Right cardiac atrium (tissue), 5 donors: ENCODE results near the gene PNCK. TPM values are rescaled to one million over a fixed set of nuclear protein-coding genes. Genes with fewer than 3 reads are reported as not detected.

Experiments
- ATAC-seq, 2 donors: fragments of 200-7000 bp; cut with Tn5 transposase; one replicate each; pipeline versions ENCODE4 v1.8.0 to v1.9.1; 2020; ENCODE audit warnings: moderate library complexity in 2 of 2, mild to moderate bottlenecking in 1 of 2
- DNase-seq, 3 donors: peaks; one replicate each; pipeline ENCODE4 v3.0.0-alpha.2; 2020
- H3K27ac ChIP-seq: one replicate; pipeline ENCODE4 v1.5.1; 2013; ENCODE audit warnings: mild to moderate bottlenecking, low read length, control low read depth, moderate library complexity
- H3K27me3 ChIP-seq: one replicate; pipeline ENCODE4 v1.6.1; 2013; ENCODE audit not compliant: control insufficient read depth, insufficient read depth
- H3K4me1 ChIP-seq: one replicate; pipeline ENCODE4 v1.6.1; 2013; ENCODE audit warnings: low read length; ENCODE audit not compliant: control insufficient read depth, insufficient read depth
- H3K4me3 ChIP-seq: one replicate; pipeline ENCODE4 v1.5.1; 2013; ENCODE audit warnings: low read length, control low read depth
- H3K9me3 ChIP-seq: one replicate; pipeline ENCODE4 v1.6.1; 2013; ENCODE audit warnings: low read length; ENCODE audit not compliant: control insufficient read depth
- WGBS: extraction: QIAGEN DNeasy Blood & Tissue Kit; methylation state at CpG from one replicate; pipeline ENCODE4 v1.1.7; 2013; 5-methylcytosine and 5-hydroxymethylcytosine counted together
- intact Hi-C, 4 donors: fragments of 100-400 bp; cut with DNase I; formaldehyde crosslinking; loops; one replicate each; pipeline versions ENCODE4 v1.11.0 to v1.14.0; 2022 to 2023
- polyA plus RNA-seq: library from polyadenylated mRNA; stranded (reverse); fragments of 200-250 nt; gene quantifications from one replicate; pipeline ENCODE4 v1.2.3, GENCODE V29; 2013
- total RNA-seq, 4 donors: library from RNA; stranded (reverse); fragmentation: NEBNext Ultra II Directional; extraction: Animal tissue kit (Norgen Biotek cat#: 25700); gene quantifications; one replicate each; pipeline ENCODE4 v1.2.1, GENCODE V29; 2021
- donor health status: healthy with polysubstance abuse.
- donor health status: DM: no; HTN: yes; CAD: no.
- donor health status: DM: no; HTN: no; CAD: no.
- donor health status: DM: no; HTN: yes; CAD: no; lungs with severe emphysema.
- donor health status: DM: yes; HTN: yes; CAD: no.

PNCK gene
- total and polyA plus RNA-seq, 5 donors = 7.8 to 12.4 (median 10.0) TPM

DNA sequence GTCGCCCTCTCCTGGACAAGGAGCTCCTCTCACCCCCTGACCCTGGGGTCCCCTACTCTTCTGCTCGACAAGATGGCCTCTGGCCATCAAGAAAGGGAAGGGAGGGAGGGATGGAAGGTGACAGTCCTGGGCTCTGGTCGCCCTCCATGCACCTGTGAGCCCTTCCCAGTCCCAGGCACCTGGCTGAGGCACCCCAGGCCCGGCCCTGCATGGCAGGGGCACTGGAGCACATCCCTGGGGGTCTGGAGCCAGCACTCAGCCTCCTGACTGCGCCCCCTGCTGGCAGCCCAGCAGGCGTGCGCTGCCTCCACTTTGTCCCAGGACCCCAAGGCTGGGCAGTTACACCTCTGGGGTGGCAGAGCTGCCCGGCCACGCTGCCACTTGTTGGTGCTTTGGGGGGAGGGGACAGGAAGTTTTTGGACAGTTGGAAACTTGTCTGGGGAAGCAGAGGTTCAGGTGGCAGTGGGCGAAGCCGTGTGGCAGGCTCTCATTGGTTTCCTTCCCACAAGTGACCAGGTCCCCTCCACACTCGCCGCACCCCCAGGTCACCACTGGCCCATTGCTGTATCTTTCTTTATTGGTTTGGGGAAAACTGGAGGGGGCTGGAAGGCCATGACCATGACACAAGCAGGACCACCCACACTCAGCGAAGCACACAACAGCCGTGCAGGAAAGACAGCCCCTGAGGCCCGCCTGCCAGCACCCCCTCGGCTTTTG, 4.3 kb downstream of the PNCK start:
- no peak overlapping the region for H3K27ac ChIP-seq

DNA sequence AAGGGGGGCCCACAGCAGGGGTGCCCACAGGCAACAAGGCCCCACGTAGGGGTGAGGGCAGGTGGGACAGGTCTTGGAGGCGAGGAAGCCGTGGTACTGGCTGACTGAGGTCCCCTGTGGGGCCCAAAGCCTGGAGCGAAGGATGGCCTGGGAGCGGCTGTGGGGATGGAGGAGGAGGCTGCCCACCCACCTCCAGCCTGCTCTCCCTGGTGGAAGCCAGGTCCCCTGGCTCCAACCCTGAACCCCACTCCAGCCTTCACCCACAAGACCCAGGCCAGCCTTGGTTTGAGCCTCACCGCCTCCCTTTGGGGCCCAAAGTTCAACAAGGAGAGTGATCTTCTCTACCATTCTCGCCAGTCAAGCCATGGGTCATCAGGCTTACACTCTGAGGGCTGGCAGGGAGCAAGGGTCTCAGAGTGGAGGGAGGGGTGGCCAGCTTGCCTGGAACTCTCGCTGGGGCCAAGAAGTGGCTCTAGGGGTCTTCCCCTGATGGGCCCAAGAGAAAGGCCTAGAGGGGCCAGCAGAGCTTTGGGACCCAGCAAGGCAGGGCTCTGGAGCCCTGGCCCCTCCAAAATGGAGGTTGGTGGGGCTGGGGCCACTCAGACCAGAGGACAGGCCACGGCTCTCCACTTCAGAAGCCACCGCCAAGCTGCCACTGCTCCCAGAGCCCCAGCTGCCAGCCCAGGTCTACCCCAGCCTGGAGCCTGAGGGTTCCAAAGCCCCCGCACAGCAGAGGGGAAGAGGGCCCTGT, 5.0 kb downstream of the PNCK start:
- peak in 1 of 3 donors; percentile 56 for DNase-seq
- H3K9me3 ChIP-seq = no peaks in the 10 kb centered on the region
- no peak for ATAC-seq
- H3K4me1 ChIP-seq = no peaks in the 10 kb centered on the region
- WGBS = 89% methylated on average over 11 of the region's 11 CpGs
- intact Hi-C loops = loop anchor here (5.0 to 10.0 kb wide), 4 partner anchors 54 to 124 kb away; no protein-coding TSS in a partner anchor
- no peaks in the 10 kb centered on the region for H3K27me3 ChIP-seq
- no peak overlapping the region for H3K27ac ChIP-seq
- H3K4me3 ChIP-seq = no peak overlapping the region

More for the DNA sequence above, 4.3 kb downstream of the PNCK start:
- H3K4me3 ChIP-seq = no peak overlapping the region
- WGBS = 57% methylated on average over 17 of the region's 17 CpGs
- ATAC-seq = peak in 1 of 2 donors; percentile 33
- DNase-seq = peak in 1 of 3 donors; percentile 76
- H3K4me1 ChIP-seq = no peaks in the 10 kb centered on the region
- no peaks in the 10 kb centered on the region for H3K27me3 ChIP-seq
- intact Hi-C loops = loop anchor here (5.0 to 10.0 kb wide), 4 partner anchors 55 to 125 kb away; no protein-coding TSS in a partner anchor
- no peaks in the 10 kb centered on the region for H3K9me3 ChIP-seq

DNA sequence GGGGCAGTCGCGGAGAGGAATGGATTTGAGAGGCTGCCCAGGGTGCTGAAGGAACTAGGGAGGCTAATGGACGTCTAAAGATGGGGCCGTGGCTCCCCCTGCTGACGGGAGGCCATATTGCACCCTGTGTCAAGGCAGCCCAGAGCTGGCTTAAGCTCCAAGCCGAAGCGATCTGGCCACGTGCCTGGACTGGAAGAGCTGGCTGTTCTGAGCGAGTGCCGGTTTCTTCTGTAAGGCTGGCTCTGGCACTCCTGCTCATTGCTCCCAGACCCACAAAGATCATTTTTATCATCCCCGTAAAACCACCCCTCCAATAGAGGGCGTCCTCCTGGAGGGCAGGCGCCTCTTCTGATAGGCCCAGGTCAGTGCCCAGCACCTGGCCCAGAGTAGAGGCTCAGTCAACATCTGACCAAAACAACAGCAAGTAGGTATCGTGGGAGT, 5.6 kb downstream of the PNCK start:
- intact Hi-C loops = loop anchor here (5.0 to 10.0 kb wide), 4 partner anchors 53 to 123 kb away; no protein-coding TSS in a partner anchor
- DNase-seq = peak; percentile 86 to 96 (median 95)
- Histone ChIP-seq H3K27ac (no peak overlapping the region), H3K4me3 (no peak overlapping the region), H3K27me3 (no peaks in the 10 kb centered on the region), H3K9me3 (no peaks in the 10 kb centered on the region), H3K4me1 (no peaks in the 10 kb centered on the region)
- WGBS = 19% methylated on average over 14 of the region's 14 CpGs
- peak; percentile 83 for ATAC-seq

DNA sequence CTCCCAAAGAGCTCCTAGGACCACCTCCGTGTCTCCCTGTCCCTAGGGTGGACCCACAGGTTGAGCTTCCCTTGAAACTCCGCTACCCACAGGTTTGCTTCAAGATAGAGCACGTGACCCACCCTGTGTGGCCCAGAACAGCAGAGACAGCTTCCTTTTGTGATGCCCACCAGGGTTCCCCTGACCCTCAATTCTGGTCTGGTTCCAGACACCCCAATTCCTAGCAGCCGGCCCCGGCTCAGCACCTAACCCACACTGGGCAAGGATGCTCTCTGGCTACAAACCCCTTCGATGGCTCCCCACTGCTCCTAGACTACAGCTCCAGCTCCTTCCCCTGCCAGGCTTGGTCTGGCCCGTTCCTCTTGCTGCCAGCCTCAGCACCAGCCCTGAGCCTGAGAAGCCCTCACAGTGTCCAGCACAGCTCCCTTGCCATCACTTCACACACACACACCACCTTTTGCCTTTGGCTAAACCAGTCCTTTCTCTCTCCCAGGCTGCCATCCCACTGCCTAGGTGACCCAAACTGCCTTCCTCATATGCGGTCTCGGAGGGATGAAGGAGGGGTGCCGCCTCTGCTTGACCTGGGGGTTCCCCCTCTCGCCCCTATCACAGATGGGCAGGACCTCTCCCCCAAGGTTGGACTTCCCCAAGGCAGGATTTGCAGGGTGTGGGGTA, 6.2 kb downstream of the PNCK start:
- Histone ChIP-seq H3K4me3 (no peak overlapping the region), H3K4me1 (no peaks in the 10 kb centered on the region), H3K27me3 (no peaks in the 10 kb centered on the region), H3K9me3 (no peaks in the 10 kb centered on the region), H3K27ac (no peak overlapping the region)
- DNase-seq = no peak
- intact Hi-C loops = loop anchor here (5.0 to 10.0 kb wide), 4 partner anchors 53 to 123 kb away; no protein-coding TSS in a partner anchor
- 61% methylated on average over 11 of the region's 11 CpGs for WGBS
- ATAC-seq = peak in 1 of 2 donors; percentile 15

DNA sequence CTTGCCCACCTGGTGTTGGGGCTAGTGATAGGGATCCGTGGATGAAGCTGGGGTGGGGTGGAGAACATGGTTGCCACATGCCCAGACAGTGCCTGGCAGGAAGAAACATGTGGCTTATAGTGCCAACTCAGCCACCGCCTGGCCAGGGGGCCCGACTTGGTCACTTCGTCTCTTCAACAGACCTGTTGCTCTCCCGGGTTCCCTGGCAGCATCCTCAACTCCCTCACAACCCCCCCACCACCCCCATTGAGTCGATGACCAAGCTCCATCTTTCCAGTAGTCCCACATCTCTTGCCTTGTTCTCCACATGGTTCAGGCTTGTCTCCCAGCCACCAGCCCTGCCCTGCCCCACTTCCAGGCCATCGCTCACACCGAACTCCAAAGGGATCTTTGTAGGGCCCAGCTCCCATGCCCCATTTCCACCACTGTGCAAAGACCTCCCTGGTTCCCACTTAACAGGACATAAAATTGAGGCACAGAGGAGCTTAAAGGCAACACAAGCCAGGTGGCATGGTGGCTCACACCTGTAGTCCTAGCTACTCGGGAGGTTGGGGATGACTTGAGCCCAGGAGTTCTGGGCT, 7.8 kb downstream of the PNCK start:
- no peak for ATAC-seq
- 73% methylated on average over 9 of the region's 9 CpGs for whole genome bisulfite sequencing
- H3K27me3 ChIP-seq = no peaks in the 10 kb centered on the region
- H3K27ac ChIP-seq = no peak overlapping the region
- no peaks in the 10 kb centered on the region for H3K4me1 ChIP-seq
- H3K9me3 ChIP-seq = no peaks in the 10 kb centered on the region
- no peak overlapping the region for H3K4me3 ChIP-seq
- DNase-seq = no peak
- intact Hi-C loops = loop anchor here (5.0 to 10.0 kb wide), 4 partner anchors 51 to 121 kb away; no protein-coding TSS in a partner anchor

DNA sequence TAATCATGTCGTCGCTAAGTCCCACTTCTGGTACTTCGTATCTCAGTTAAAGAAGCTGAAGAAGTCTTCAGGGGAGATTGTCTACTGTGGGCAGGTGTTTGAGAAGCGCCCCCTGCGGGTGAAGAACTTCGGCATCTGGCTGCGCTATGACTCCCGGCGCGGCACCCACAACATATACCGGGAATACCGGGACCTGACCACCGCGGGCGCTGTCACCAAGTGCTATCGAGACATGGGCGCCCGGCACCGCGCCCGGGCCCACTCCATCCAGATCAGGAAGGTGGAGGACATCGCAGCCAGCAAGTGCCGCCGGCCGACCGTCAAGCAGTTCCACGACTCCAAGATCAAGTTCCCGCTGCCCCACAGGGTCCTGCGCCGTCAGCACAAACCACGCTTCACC, 11.3 kb downstream of the PNCK start:
- Histone ChIP-seq H3K27ac (no peak overlapping the region), H3K4me1 (no peaks in the 10 kb centered on the region), H3K27me3 (no peaks in the 10 kb centered on the region), H3K9me3 (no peaks in the 10 kb centered on the region), H3K4me3 (no peak overlapping the region)
- DNase-seq = peak in 2 of 3 donors; percentile 76 to 83
- ATAC-seq = no peak
- intact Hi-C loops = loop anchor here in 3 of 4 donors (10.0 kb wide), 3 partner anchors 47 to 117 kb away; no protein-coding TSS in a partner anchor
- WGBS = 4% methylated on average over 31 of the region's 31 CpGs

DNA sequence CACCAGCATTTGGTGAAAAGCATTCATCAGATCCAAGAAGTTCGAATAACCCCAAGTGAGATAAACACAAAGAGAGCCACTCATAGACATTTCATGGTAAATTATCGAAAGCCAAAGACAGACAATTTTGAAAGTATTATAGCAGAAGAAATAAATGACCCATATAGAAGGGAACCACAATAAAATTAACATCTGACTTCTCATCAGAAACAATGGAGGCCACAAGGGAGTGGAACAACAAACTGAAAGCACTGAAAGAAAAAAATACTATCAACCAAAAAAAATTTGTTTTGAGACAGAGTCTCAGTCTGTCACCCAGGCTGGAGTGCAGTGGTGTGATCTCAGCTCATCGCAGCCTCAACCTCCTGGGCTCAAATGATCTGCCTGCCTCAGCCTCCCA, 14.3 kb downstream of the PNCK start:
- intact Hi-C loops = no loop called here
- WGBS = 88% methylated on average over 3 of the region's 3 CpGs
- no peak for ATAC-seq

DNA sequence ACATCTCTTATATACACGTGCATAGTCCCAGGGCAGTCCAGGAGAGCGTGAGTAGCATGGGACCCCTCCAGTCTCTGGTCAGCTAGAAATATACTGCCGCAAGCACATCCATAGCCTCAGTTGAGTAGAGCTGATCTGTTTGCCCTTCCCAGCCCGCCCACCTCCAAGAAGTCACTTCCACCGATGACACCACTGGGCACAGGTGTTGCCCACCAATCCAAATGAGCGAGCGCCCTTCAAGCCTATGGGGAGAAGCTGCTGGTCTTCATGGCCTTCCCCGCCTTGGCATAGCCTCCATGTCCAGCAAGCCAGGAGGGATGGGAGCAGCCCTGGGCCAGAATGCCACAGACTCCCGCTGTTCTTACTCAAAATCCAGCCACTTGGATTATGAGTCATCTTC, 16.5 kb downstream of the PNCK start:
- H3K27ac ChIP-seq = no peak overlapping the region
- 87% methylated on average over 9 of the region's 9 CpGs for WGBS
- H3K9me3 ChIP-seq = no peaks in the 10 kb centered on the region
- no peak overlapping the region for H3K4me3 ChIP-seq
- H3K4me1 ChIP-seq = no peaks in the 10 kb centered on the region
- intact Hi-C loops = no loop called here
- DNase-seq (no peak), ATAC-seq (no peak)
- H3K27me3 ChIP-seq = no peaks in the 10 kb centered on the region

More for the DNA sequence above, 14.3 kb downstream of the PNCK start:
- Histone ChIP-seq H3K27me3 (no peaks in the 10 kb centered on the region), H3K27ac (no peak overlapping the region), H3K4me3 (no peak overlapping the region), H3K9me3 (no peaks in the 10 kb centered on the region), H3K4me1 (no peaks in the 10 kb centered on the region)
- DNase-seq = no peak

DNA sequence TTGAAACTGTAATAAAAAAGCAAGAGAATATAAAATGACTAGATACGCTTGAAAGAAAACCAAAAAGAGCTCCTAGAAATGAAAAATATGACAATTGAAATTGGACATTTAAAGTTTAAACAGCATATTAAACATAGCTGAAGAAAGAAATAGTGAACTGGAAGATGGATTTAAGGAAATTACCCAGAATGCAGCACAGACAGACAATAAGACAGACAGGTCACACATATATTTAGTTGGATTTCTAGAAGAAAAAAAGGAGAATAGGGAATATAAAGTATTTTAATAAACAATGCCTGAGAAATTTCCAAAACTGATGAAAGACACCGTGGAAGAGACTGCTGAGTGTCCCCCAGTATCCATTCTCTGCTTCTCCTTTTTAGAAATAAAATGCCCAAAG, 20.1 kb downstream of the PNCK start:
- Histone ChIP-seq H3K4me3 (no peak overlapping the region), H3K27me3 (no peaks in the 10 kb centered on the region), H3K4me1 (no peaks in the 10 kb centered on the region), H3K27ac (no peak overlapping the region), H3K9me3 (no peaks in the 10 kb centered on the region)
- 91% methylated on average over 2 of the region's 2 CpGs for WGBS
- intact Hi-C loops = no loop called here
- no peak for DNase-seq
- ATAC-seq = no peak

DNA sequence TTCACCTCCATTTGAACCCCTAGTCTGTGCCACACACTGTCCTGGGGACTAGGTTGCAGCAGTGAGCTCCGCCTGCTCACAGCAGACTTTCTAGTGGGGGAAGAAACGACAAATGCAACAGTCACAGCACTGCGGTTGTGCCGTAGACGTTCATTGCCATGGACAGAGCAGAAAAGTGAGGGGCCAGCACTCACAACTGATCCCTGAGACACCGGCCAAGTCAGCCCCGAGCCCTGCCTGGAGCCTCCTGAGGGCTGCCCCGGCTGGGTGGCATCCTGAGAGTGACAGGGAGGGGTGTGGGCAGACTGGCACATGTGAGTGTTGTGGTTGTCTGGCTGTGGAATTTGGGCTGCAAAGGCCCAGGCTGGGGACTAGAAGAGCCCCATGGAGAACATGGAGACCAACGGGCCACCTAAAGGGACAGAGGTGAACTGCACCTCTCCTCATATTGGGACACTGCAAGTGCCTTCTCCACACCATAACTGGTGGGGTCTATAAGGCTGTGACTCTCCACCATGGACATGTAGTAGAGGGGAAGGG, 22.0 kb downstream of the PNCK start:
- WGBS = 77% methylated on average over 9 of the region's 9 CpGs
- no peak overlapping the region for H3K27ac ChIP-seq
- DNase-seq = no peak
- no peak for ATAC-seq
- no peaks in the 10 kb centered on the region for H3K27me3 ChIP-seq
- H3K9me3 ChIP-seq = no peaks in the 10 kb centered on the region
- no peak overlapping the region for H3K4me3 ChIP-seq
- intact Hi-C loops = no loop called here
- H3K4me1 ChIP-seq = no peaks in the 10 kb centered on the region
